SK-N-SH treated with all-trans-retinoic acid at 6 μM for 48 hours (cell line): ENCODE measurements around the gene UBB.

Experiments used
- ATAC-seq: fragments of 200-7000 bp; cut with Tn5 transposase; 3 replicates; pipeline ENCODE4 v1.9.1; 2020; ENCODE audit warnings: mild to moderate bottlenecking, moderate library complexity
- ARNTL ChIP-seq: fragments of 450-650 bp; formaldehyde crosslinking; IDR thresholded peaks from 2 replicates; pipeline ENCODE4 v1.5.0; 2020; ENCODE audit warnings: low read depth, mild to moderate bottlenecking, moderate library complexity, borderline replicate concordance
- CREB5 ChIP-seq: fragments of 250-450 bp; sonication (Bioruptor Pico); IDR thresholded peaks from 2 replicates; pipeline ENCODE4 v1.5.1; 2020; ENCODE audit warnings: low read depth, mild to moderate bottlenecking, moderate library complexity
- CSDC2 ChIP-seq: fragments of 250-450 bp; sonication (Bioruptor Pico); IDR thresholded peaks from 2 replicates; pipeline ENCODE4 v1.5.0; 2020; ENCODE audit warnings: mild to moderate bottlenecking, moderate library complexity
- ESRRG ChIP-seq: fragments of 250-450 bp; sonication (Bioruptor Pico); IDR thresholded peaks from 2 replicates; pipeline ENCODE4 v1.6.1; 2021; ENCODE audit warnings: mild to moderate bottlenecking
- GLIS3 ChIP-seq: fragments of 250-450 bp; sonication (Bioruptor Pico); IDR thresholded peaks from 2 replicates; pipeline ENCODE4 v1.5.0; 2020; ENCODE audit warnings: mild to moderate bottlenecking, moderate library complexity
- ISL1 ChIP-seq: fragments of 250-450 bp; sonication (Bioruptor Pico); IDR thresholded peaks from 2 replicates; pipeline ENCODE4 v2.1.2; 2022; ENCODE audit warnings: mild to moderate bottlenecking, moderate library complexity
- PATZ1 ChIP-seq: fragments of 250-450 bp; sonication (Bioruptor Pico); IDR thresholded peaks from 2 replicates; pipeline ENCODE4 v1.8.0; 2020; ENCODE audit warnings: mild to moderate bottlenecking, moderate library complexity, borderline replicate concordance
- RARB ChIP-seq: fragments of 250-450 bp; sonication (Bioruptor Pico); IDR thresholded peaks from 2 replicates; pipeline ENCODE4 v1.8.0; 2021; ENCODE audit warnings: mild to moderate bottlenecking, moderate library complexity
- SNAI2 ChIP-seq: fragments of 250-450 bp; sonication (Bioruptor Pico); IDR thresholded peaks from 2 replicates; pipeline ENCODE4 v1.5.0; 2020; ENCODE audit warnings: mild to moderate bottlenecking, moderate library complexity
- TCF4 ChIP-seq: fragments of 250-450 bp; sonication (Bioruptor Pico); IDR thresholded peaks from 2 replicates; pipeline ENCODE4 v1.8.0; 2021; ENCODE audit warnings: mild to moderate bottlenecking, moderate library complexity, borderline replicate concordance
- TOX ChIP-seq: fragments of 250-450 bp; sonication (Bioruptor Pico); IDR thresholded peaks from 2 replicates; pipeline ENCODE4 v1.8.0; 2021; ENCODE audit warnings: mild to moderate bottlenecking, moderate library complexity, borderline replicate concordance
- ZC3H10 ChIP-seq: fragments of 250-450 bp; sonication (Bioruptor Pico); IDR thresholded peaks from 2 replicates; pipeline ENCODE4 v1.5.1; 2021; ENCODE audit warnings: mild to moderate bottlenecking, moderate library complexity
- ZFP3 ChIP-seq: fragments of 250-450 bp; sonication (Bioruptor Pico); IDR thresholded peaks from 2 replicates; pipeline ENCODE4 v1.5.0; 2020; ENCODE audit warnings: mild to moderate bottlenecking, moderate library complexity
- ZFP30 ChIP-seq: fragments of 450-650 bp; formaldehyde crosslinking; IDR thresholded peaks from 2 replicates; pipeline ENCODE4 v1.5.0; 2022; ENCODE audit warnings: mild to moderate bottlenecking, moderate library complexity
- ZNF565 ChIP-seq: fragments of 450-650 bp; formaldehyde crosslinking; conservative IDR thresholded peaks from 2 replicates; pipeline ENCODE4 v1.5.0; 2020; ENCODE audit warnings: low read depth, mild to moderate bottlenecking, moderate library complexity
- ZNF70 ChIP-seq: fragments of 450-650 bp; formaldehyde crosslinking; IDR thresholded peaks from 2 replicates; pipeline ENCODE4 v1.5.0; 2020; ENCODE audit warnings: mild to moderate bottlenecking, moderate library complexity
- ZNF8 ChIP-seq: fragments of 450-650 bp; formaldehyde crosslinking; IDR thresholded peaks from 2 replicates; pipeline ENCODE4 v1.5.0; 2020; ENCODE audit warnings: mild to moderate bottlenecking, moderate library complexity
- TF ChIP-seq, protein P1 (sequence below): fragments of 250-450 bp; sonication (Bioruptor Pico); IDR thresholded peaks from 2 replicates; pipeline ENCODE4 v1.8.0; 2021; ENCODE audit warnings: low read depth, mild to moderate bottlenecking, moderate library complexity, borderline replicate concordance
- TF ChIP-seq, protein P2 (sequence below): fragments of 250-450 bp; sonication (Bioruptor Pico); IDR thresholded peaks from 2 replicates; pipeline ENCODE4 v1.5.0; 2020; ENCODE audit warnings: mild to moderate bottlenecking, moderate library complexity
- TF ChIP-seq, protein P3 (sequence below): fragments of 250-450 bp; sonication (Bioruptor Pico); IDR thresholded peaks from 2 replicates; pipeline ENCODE4 v1.5.1; 2021; ENCODE audit warnings: mild to moderate bottlenecking, moderate library complexity

UBB gene

GRCh38 chr17:16428098-16428882, 47.4 kb downstream of the UBB start (continued):
- no peak for TF ChIP-seq PATZ1 (CRISPR knock-in tag)
- no peak for TF ChIP-seq ZNF8 (CRISPR knock-in tag)
- TF ChIP-seq, all 23 proteins: peak for 0

- TF ChIP-seq TOX (CRISPR knock-in tag): no peak
- no peak for TF ChIP-seq CREB5 (CRISPR knock-in tag)
- TF ChIP-seq ARNTL (CRISPR knock-in tag): no peak
- TF ChIP-seq ZNF70 (CRISPR knock-in tag): no peak
- TF ChIP-seq ZFP30 (CRISPR knock-in tag): no peak
- no peak for TF ChIP-seq TCF4 (CRISPR knock-in tag)
- TF ChIP-seq, protein P1, sequence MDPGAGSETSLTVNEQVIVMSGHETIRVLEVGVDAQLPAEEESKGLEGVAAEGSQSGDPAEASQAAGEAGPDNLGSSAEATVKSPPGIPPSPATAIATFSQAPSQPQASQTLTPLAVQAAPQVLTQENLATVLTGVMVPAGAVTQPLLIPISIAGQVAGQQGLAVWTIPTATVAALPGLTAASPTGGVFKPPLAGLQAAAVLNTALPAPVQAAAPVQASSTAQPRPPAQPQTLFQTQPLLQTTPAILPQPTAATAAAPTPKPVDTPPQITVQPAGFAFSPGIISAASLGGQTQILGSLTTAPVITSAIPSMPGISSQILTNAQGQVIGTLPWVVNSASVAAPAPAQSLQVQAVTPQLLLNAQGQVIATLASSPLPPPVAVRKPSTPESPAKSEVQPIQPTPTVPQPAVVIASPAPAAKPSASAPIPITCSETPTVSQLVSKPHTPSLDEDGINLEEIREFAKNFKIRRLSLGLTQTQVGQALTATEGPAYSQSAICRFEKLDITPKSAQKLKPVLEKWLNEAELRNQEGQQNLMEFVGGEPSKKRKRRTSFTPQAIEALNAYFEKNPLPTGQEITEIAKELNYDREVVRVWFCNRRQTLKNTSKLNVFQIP (CRISPR knock-in tag): no peak
- TF ChIP-seq, protein P2, sequence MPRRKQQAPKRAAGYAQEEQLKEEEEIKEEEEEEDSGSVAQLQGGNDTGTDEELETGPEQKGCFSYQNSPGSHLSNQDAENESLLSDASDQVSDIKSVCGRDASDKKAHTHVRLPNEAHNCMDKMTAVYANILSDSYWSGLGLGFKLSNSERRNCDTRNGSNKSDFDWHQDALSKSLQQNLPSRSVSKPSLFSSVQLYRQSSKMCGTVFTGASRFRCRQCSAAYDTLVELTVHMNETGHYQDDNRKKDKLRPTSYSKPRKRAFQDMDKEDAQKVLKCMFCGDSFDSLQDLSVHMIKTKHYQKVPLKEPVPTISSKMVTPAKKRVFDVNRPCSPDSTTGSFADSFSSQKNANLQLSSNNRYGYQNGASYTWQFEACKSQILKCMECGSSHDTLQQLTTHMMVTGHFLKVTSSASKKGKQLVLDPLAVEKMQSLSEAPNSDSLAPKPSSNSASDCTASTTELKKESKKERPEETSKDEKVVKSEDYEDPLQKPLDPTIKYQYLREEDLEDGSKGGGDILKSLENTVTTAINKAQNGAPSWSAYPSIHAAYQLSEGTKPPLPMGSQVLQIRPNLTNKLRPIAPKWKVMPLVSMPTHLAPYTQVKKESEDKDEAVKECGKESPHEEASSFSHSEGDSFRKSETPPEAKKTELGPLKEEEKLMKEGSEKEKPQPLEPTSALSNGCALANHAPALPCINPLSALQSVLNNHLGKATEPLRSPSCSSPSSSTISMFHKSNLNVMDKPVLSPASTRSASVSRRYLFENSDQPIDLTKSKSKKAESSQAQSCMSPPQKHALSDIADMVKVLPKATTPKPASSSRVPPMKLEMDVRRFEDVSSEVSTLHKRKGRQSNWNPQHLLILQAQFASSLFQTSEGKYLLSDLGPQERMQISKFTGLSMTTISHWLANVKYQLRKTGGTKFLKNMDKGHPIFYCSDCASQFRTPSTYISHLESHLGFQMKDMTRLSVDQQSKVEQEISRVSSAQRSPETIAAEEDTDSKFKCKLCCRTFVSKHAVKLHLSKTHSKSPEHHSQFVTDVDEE (CRISPR knock-in tag): no peak
- no peak for ATAC-seq
Observed at GRCh38 chr17:16429083-16429482, 48.2 kb downstream of the UBB start.

DNA sequence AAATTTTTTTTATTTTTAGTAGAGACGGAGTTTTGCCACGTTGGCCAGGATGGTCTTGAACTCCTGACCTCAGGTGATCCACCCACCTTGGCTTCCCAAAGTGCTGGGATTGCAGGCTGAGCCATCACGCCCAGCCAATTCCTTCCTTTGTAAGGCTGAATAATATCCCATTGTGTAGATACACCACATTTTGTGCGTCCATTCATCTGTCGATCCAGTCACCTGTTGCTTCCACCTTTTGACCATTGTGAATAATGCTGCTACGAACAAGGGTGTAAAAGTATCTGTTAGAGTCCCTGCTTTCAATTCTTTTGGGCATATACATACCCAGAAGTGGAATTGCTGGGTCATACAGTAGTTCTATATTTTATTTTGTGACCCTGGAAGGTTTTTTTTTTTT, 49.8 kb downstream of the UBB start:
- TF ChIP-seq SNAI2 (CRISPR knock-in tag) (no peak), ISL1 (CRISPR knock-in tag) (no peak), GLIS3 (no peak), TCF4 (CRISPR knock-in tag) (no peak), ESRRG (CRISPR knock-in tag) (no peak), TOX (CRISPR knock-in tag) (no peak), ZC3H10 (CRISPR knock-in tag) (no peak), ZNF565 (no peak), ZFP3 (CRISPR knock-in tag) (no peak), RARB (CRISPR knock-in tag) (no peak), ZNF8 (CRISPR knock-in tag) (no peak), CSDC2 (CRISPR knock-in tag) (no peak), PATZ1 (CRISPR knock-in tag) (no peak)
- TF ChIP-seq, protein P1 (CRISPR knock-in tag): no peak
- TF ChIP-seq, protein P2 (CRISPR knock-in tag): no peak
- TF ChIP-seq, protein P3, sequence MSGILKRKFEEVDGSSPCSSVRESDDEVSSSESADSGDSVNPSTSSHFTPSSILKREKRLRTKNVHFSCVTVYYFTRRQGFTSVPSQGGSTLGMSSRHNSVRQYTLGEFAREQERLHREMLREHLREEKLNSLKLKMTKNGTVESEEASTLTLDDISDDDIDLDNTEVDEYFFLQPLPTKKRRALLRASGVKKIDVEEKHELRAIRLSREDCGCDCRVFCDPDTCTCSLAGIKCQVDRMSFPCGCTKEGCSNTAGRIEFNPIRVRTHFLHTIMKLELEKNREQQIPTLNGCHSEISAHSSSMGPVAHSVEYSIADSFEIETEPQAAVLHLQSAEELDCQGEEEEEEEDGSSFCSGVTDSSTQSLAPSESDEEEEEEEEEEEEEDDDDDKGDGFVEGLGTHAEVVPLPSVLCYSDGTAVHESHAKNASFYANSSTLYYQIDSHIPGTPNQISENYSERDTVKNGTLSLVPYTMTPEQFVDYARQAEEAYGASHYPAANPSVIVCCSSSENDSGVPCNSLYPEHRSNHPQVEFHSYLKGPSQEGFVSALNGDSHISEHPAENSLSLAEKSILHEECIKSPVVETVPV (CRISPR knock-in tag): no peak
- no peak for ATAC-seq
